MCF 10A (cell line): ENCODE data around the gene HES7. TPM values are rescaled to one million over a fixed set of nuclear protein-coding genes. Genes with fewer than 3 reads are reported as not detected.
A peak's percentile ranks its signal among the peaks of the same experiment; 100 is the strongest.

ENCODE experiments used
- BruUV-seq: library from RNA; stranded (reverse); fragments of 400-500 nt; replicated peaks from 2 replicates; lab custom pipeline; 2021; lab: Mats Ljungman, UMichigan
- CTCF ChIA-PET: fragments of 300-600 bp; sonication (Branson Sonifier 250); formaldehyde crosslinking; extraction: SDS; loops from one replicate; lab custom pipeline; 2021; ENCODE audit warnings: antibody characterized with exemption, inconsistent platforms; lab: Yijun Ruan, JAX
- POLR2A ChIA-PET: fragments of 300-600, 350-650 bp; sonication (Branson Sonifier 250); formaldehyde crosslinking; extraction: SDS; loops from one replicate; lab custom pipeline; 2020; ENCODE audit warnings: antibody characterized with exemption, inconsistent platforms; lab: Yijun Ruan, JAX
- DNase-seq: peaks from one replicate; pipeline ENCODE4 v3.0.0-alpha.2; 2018; ENCODE audit not compliant: unreplicated experiment
- H3K27ac Mint-ChIP-seq: one replicate; pipeline ENCODE4 v1.8.0; 2022; ENCODE audit warnings: mild to moderate bottlenecking, low read depth, mixed read lengths; ENCODE audit not compliant: unreplicated experiment
- H3K27me3 Mint-ChIP-seq: one replicate; pipeline ENCODE4 v1.8.0; 2022; ENCODE audit warnings: mixed read lengths; ENCODE audit not compliant: insufficient read depth, unreplicated experiment
- H3K36me3 Mint-ChIP-seq: one replicate; pipeline ENCODE4 v1.8.0; 2022; ENCODE audit warnings: mild to moderate bottlenecking, moderate library complexity, mixed read lengths; ENCODE audit not compliant: insufficient read depth, unreplicated experiment
- H3K4me1 Mint-ChIP-seq: one replicate; pipeline ENCODE4 v1.8.0; 2022; ENCODE audit warnings: mixed read lengths; ENCODE audit not compliant: insufficient read depth, unreplicated experiment
- H3K4me3 Mint-ChIP-seq: one replicate; pipeline ENCODE4 v1.8.0; 2022; ENCODE audit warnings: mild to moderate bottlenecking, moderate library complexity, mixed read lengths; ENCODE audit not compliant: unreplicated experiment
- H3K9me3 Mint-ChIP-seq: one replicate; pipeline ENCODE4 v1.8.0; 2022; ENCODE audit warnings: mixed read lengths; ENCODE audit not compliant: unreplicated experiment
- intact Hi-C: fragments of 100-400 bp; cut with micrococcal nuclease; formaldehyde crosslinking; loops from 2 replicates; pipeline ENCODE4 v1.14.1; 2022
- total RNA-seq: library from RNA; stranded (reverse); gene quantifications from 2 replicates; pipeline ENCODE4 v1.2.3, GENCODE V29; 2022
- TF ChIP-seq, protein P1 (sequence below): fragments of 200-600 bp; IDR thresholded peaks from one replicate; pipeline ENCODE4 v1.8.0; 2022; ENCODE audit warnings: antibody characterized with exemption, mild to moderate bottlenecking; ENCODE audit not compliant: unreplicated experiment

HES7 gene
- total RNA-seq, 1 experiment from 2014 or later, result 5.9 TPM

DNA sequence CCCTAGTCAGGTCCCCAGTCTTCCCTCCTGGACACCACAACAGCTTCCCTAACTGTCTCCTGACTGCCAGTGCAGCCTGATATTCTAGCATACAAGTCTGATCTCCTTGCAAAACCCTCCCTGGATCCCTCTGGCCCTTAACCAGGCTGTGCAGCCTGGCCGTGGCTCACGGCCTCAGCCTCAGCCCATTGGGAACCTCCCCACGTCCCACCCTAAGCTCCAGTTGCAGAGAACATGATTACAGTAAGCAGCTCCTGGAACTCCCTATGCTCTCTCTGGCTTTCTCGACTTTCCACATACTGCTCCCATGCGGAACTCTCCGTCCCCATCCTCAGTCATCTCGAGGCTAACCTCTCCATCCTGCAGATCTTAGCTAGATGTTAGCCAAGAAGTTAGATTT is 49.4 kb downstream of the HES7 start:
- intact Hi-C loops, result loop anchor here (5.0 kb wide), 1 partner anchor 713 kb away; no protein-coding TSS in a partner anchor
- Mint-ChIP-seq H3K4me1 (peaks cover 15% of the 10 kb centered on the region), H3K27me3 (peaks cover 23% of the 10 kb centered on the region), H3K4me3 (no peak overlapping the region), H3K9me3 (no peaks in the 10 kb centered on the region), H3K36me3 (no peaks in the 10 kb centered on the region), H3K27ac (no peak overlapping the region)
- POLR2A ChIA-PET, result interaction anchor here (0.9 to 3.2 kb wide), 8 partner anchors 13 to 82 kb away, joined by 3 to 21 read pairs (median 4); partner anchors contain the start of genes ALOX12B and ALOXE3
- no peak for DNase-seq
- TF ChIP-seq, protein P1, sequence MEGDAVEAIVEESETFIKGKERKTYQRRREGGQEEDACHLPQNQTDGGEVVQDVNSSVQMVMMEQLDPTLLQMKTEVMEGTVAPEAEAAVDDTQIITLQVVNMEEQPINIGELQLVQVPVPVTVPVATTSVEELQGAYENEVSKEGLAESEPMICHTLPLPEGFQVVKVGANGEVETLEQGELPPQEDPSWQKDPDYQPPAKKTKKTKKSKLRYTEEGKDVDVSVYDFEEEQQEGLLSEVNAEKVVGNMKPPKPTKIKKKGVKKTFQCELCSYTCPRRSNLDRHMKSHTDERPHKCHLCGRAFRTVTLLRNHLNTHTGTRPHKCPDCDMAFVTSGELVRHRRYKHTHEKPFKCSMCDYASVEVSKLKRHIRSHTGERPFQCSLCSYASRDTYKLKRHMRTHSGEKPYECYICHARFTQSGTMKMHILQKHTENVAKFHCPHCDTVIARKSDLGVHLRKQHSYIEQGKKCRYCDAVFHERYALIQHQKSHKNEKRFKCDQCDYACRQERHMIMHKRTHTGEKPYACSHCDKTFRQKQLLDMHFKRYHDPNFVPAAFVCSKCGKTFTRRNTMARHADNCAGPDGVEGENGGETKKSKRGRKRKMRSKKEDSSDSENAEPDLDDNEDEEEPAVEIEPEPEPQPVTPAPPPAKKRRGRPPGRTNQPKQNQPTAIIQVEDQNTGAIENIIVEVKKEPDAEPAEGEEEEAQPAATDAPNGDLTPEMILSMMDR, result no peak
- no TSS peak for BruUV-seq
- CTCF ChIA-PET, result interaction anchor here (0.6 to 9.2 kb wide), 19 partner anchors 9 to 510 kb away, joined by 3 to 209 read pairs (median 5); partner anchors contain the start of genes ALOX12B and ALOXE3

- DNase-seq, result peak; percentile 69
- no peaks in the 10 kb centered on the region for H3K9me3 Mint-ChIP-seq
- H3K27ac Mint-ChIP-seq, result no peak overlapping the region
- no TSS peak for BruUV-seq
- peaks cover 23% of the 10 kb centered on the region for H3K27me3 Mint-ChIP-seq
- peak overlapping the region; percentile 52 for H3K4me3 Mint-ChIP-seq
- no peaks in the 10 kb centered on the region for H3K36me3 Mint-ChIP-seq
- peaks cover 19% of the 10 kb centered on the region for H3K4me1 Mint-ChIP-seq
- intact Hi-C loops, result loop anchor here (2.0 to 5.0 kb wide), 2 partner anchors 45 to 713 kb away; partner anchors contain the start of gene ALOXE3
- CTCF ChIA-PET, result interaction anchor here (0.6 to 9.2 kb wide), 25 partner anchors 9 to 372 kb away, joined by 3 to 209 read pairs (median 3); partner anchors contain the start of genes ALOXE3 and NAA38
- TF ChIP-seq, protein P1, result peak; percentile 94
- POLR2A ChIA-PET, result interaction anchor here (0.5 to 3.2 kb wide), 11 partner anchors 13 to 387 kb away, joined by 3 to 21 read pairs (median 3); partner anchors contain the start of genes ALOX12B, ALOXE3, RANGRF and TP53
These were observed 50.0 kb downstream of the HES7 start for GRCh38 chr17:8073627-8074484.

DNA sequence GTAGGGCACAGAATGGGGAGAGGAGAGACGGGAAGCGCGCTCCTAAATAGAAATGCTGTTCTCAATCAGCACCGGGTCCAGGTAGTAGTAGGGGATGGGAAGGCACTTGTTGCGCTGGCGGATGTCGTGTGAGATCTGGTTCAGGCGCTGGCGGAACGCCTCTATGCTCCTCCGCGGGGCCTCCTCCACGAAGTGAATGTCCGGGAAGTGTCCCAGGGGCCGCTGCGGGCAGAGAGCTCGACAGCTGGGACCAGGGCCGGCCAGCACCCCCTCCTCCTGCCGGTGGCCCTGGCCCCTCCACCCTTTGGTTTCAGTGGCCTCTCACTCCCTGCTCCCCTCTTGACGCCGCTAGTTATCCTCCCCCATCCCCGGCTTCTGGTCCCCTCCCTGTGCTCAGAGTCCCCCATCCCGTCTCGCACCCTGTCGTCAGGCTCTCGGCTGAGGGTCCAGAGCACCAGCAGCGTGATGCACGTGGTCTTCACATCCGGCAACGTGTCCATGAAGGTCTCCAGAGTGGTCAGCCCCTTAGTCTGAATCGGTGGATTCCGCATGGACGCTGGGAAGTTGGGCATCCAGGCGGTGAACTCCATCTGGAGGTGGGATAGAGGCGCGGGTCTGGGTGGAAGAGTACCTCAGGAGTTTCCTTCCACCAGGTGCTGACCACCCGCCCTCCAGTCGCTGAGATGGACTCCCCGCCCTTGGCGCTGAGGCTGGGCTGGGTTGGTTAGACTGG is 51.0 kb downstream of the HES7 start:
- intact Hi-C loops, result loop anchor here (2.0 to 5.0 kb wide), 2 partner anchors 46 to 714 kb away; partner anchors contain the start of gene ALOXE3
- H3K4me3 Mint-ChIP-seq, result peak overlapping the region; percentile 52
- BruUV-seq, result no TSS peak

More for the DNA sequence above, 51.0 kb downstream of the HES7 start:
- no peak overlapping the region for H3K27ac Mint-ChIP-seq
- TF ChIP-seq, protein P1, result no peak
- H3K4me1 Mint-ChIP-seq, result peaks cover 21% of the 10 kb centered on the region
- H3K9me3 Mint-ChIP-seq, result no peaks in the 10 kb centered on the region
- H3K36me3 Mint-ChIP-seq, result no peaks in the 10 kb centered on the region
- DNase-seq, result no peak
- ChIA-PET POLR2A (interaction anchor here (0.5 to 3.2 kb wide), 5 partner anchors 12 to 215 kb away, joined by 3 to 21 read pairs (median 8); partner anchors contain the start of genes ALOXE3 and RANGRF), CTCF (interaction anchor here (0.6 to 9.2 kb wide), 15 partner anchors 8 to 249 kb away, joined by 3 to 209 read pairs (median 3); partner anchors contain the start of genes ALOXE3 and NAA38)
- peaks cover 23% of the 10 kb centered on the region for H3K27me3 Mint-ChIP-seq
